ENCODE measurements around the gene MCCD1. TPM values are rescaled to one million over a fixed set of nuclear protein-coding genes. Genes with fewer than 3 reads are reported as not detected.

MCCD1 gene
- total and polyA plus RNA-seq, 2 experiments from 2014 or later: not detected

GRCh38 chr6:31531162-31531561 lies 2.4 kb downstream of the MCCD1 start:
- H3K9me2 ChIP-seq (ENCODE audit: insufficient read depth): no peaks in the 10 kb centered on the region
- H3K9ac ChIP-seq: no peak overlapping the region
- no peaks in the 10 kb centered on the region for H3K27me3 ChIP-seq (replicated peaks; ENCODE audit: insufficient read depth)
- no peak overlapping the region for H3K27ac ChIP-seq
- no peak for TF ChIP-seq EZH2phosphoT487 (IDR thresholded peaks at IDR 0.05; ENCODE audit: insufficient read depth, low read depth)
- no peak for TF ChIP-seq EZH2 (IDR thresholded peaks at IDR 0.05; ENCODE audit: insufficient read depth, poor library complexity, severe bottlenecking)
- peaks cover 10% of the 10 kb centered on the region for H3K4me1 ChIP-seq (ENCODE audit: insufficient read depth)
- no peak for DNase-seq
- peaks cover 5% of the 10 kb centered on the region; the same call in 1 of the 2 replicates for H4K20me1 ChIP-seq (ENCODE audit: insufficient read depth)
- H3F3A ChIP-seq (ENCODE audit: insufficient read depth): peaks cover 76% of the 10 kb centered on the region
- no peak overlapping the region for H3K4me3 ChIP-seq
- H2AFZ ChIP-seq: no peak overlapping the region
- in situ Hi-C loops (cut with MboI): no loop called here
- peaks cover 38% of the 10 kb centered on the region for H3K79me2 ChIP-seq (ENCODE audit: insufficient read depth)
- WGBS, 2 experiments (ENCODE audit: low coverage in 1 of 2, low lambda C conversion rate in 2 of 2, missing lambda C conversion rate in 2 of 2): 95 to 100% methylated on average over 7 of the region's 7 CpGs
- no peak overlapping the region for H3K4me2 ChIP-seq (ENCODE audit: unreplicated experiment)
- no peaks in the 10 kb centered on the region for H3K9me3 ChIP-seq (ENCODE audit: low read depth)
- peaks cover 63% of the 10 kb centered on the region for H3K36me3 ChIP-seq (ENCODE audit: low read depth)

- Histone ChIP-seq H3F3A (ENCODE audit: insufficient read depth) (peaks cover 73% of the 10 kb centered on the region), H3K4me2 (ENCODE audit: unreplicated experiment) (no peak overlapping the region), H3K9ac (no peak overlapping the region), H4K20me1 (ENCODE audit: insufficient read depth) (peaks cover 6% of the 10 kb centered on the region; the same call in 1 of the 2 replicates), H3K27ac (no peak overlapping the region), H3K36me3 (ENCODE audit: low read depth) (peaks cover 71% of the 10 kb centered on the region), H3K79me2 (ENCODE audit: insufficient read depth) (peaks cover 46% of the 10 kb centered on the region), H3K4me3 (no peak overlapping the region), H3K27me3 (replicated peaks; ENCODE audit: insufficient read depth) (no peaks in the 10 kb centered on the region), H3K9me2 (ENCODE audit: insufficient read depth) (no peaks in the 10 kb centered on the region), H3K9me3 (ENCODE audit: low read depth) (no peaks in the 10 kb centered on the region), H2AFZ (no peak overlapping the region), H3K4me1 (ENCODE audit: insufficient read depth) (peaks cover 3% of the 10 kb centered on the region; the same call in 1 of the 2 replicates)
- TF ChIP-seq EZH2phosphoT487 (IDR thresholded peaks at IDR 0.05; ENCODE audit: insufficient read depth, low read depth) (no peak), EZH2 (IDR thresholded peaks at IDR 0.05; ENCODE audit: insufficient read depth, poor library complexity, severe bottlenecking) (no peak)
- 67 to 77% methylated on average over 8 to 9 of the region's 9 CpGs for WGBS, 2 experiments (ENCODE audit: low coverage in 1 of 2, low lambda C conversion rate in 2 of 2, missing lambda C conversion rate in 2 of 2)
- in situ Hi-C loops (cut with MboI): no loop called here
- no peak for DNase-seq
Measured at GRCh38 chr6:31531771-31532643, 3.2 kb downstream of the MCCD1 start.

GRCh38 chr6:31532644-31533454 lies 4.1 kb downstream of the MCCD1 start:
- TF ChIP-seq EZH2 (IDR thresholded peaks at IDR 0.05; ENCODE audit: insufficient read depth, poor library complexity, severe bottlenecking) (no peak), EZH2phosphoT487 (IDR thresholded peaks at IDR 0.05; ENCODE audit: insufficient read depth, low read depth) (no peak)
- Histone ChIP-seq H3K79me2 (ENCODE audit: insufficient read depth) (peaks cover 55% of the 10 kb centered on the region), H3F3A (ENCODE audit: insufficient read depth) (peaks cover 68% of the 10 kb centered on the region), H3K27ac (no peak overlapping the region), H3K4me2 (ENCODE audit: unreplicated experiment) (no peak overlapping the region), H2AFZ (no peak overlapping the region), H3K9me2 (ENCODE audit: insufficient read depth) (no peaks in the 10 kb centered on the region), H3K27me3 (replicated peaks; ENCODE audit: insufficient read depth) (no peaks in the 10 kb centered on the region), H4K20me1 (ENCODE audit: insufficient read depth) (peaks cover 6% of the 10 kb centered on the region; the same call in 1 of the 2 replicates), H3K36me3 (ENCODE audit: low read depth) (peaks cover 77% of the 10 kb centered on the region), H3K9ac (no peak overlapping the region), H3K9me3 (ENCODE audit: low read depth) (no peaks in the 10 kb centered on the region), H3K4me3 (no peak overlapping the region), H3K4me1 (ENCODE audit: insufficient read depth) (no peaks in the 10 kb centered on the region)
- in situ Hi-C loops (cut with MboI): no loop called here
- DNase-seq: no peak
- WGBS, 2 experiments (ENCODE audit: low coverage in 1 of 2, low lambda C conversion rate in 2 of 2, missing lambda C conversion rate in 2 of 2): 57 to 67% methylated on average over 8 to 9 of the region's 9 CpGs

GRCh38 chr6:31533455-31533841 lies 4.7 kb downstream of the MCCD1 start:
- Histone ChIP-seq H3K9ac (no peak overlapping the region), H3K4me1 (ENCODE audit: insufficient read depth) (peaks cover 2% of the 10 kb centered on the region; the same call in 1 of the 2 replicates), H3K27ac (peak overlapping the region; percentile 20; the same call in 1 of the 2 replicates), H3F3A (ENCODE audit: insufficient read depth) (peaks cover 68% of the 10 kb centered on the region), H3K27me3 (replicated peaks; ENCODE audit: insufficient read depth) (no peaks in the 10 kb centered on the region), H3K4me3 (no peak overlapping the region), H3K9me2 (ENCODE audit: insufficient read depth) (no peaks in the 10 kb centered on the region), H4K20me1 (ENCODE audit: insufficient read depth) (peaks cover 9% of the 10 kb centered on the region; the same call in 1 of the 2 replicates), H3K79me2 (ENCODE audit: insufficient read depth) (peaks cover 61% of the 10 kb centered on the region), H2AFZ (no peak overlapping the region), H3K4me2 (ENCODE audit: unreplicated experiment) (no peak overlapping the region), H3K9me3 (ENCODE audit: low read depth) (no peaks in the 10 kb centered on the region), H3K36me3 (ENCODE audit: low read depth) (peaks cover 82% of the 10 kb centered on the region)
- DNase-seq: no peak
- no peak for TF ChIP-seq EZH2 (IDR thresholded peaks at IDR 0.05; ENCODE audit: insufficient read depth, poor library complexity, severe bottlenecking)
- no peak for TF ChIP-seq EZH2phosphoT487 (IDR thresholded peaks at IDR 0.05; ENCODE audit: insufficient read depth, low read depth)
- in situ Hi-C loops (cut with MboI): no loop called here
- WGBS, 2 experiments (ENCODE audit: low coverage in 1 of 2, low lambda C conversion rate in 2 of 2, missing lambda C conversion rate in 2 of 2): 50 to 79% methylated on average over 1 of the region's 1 CpG
